ENCODE measurements around the gene USP27X. TPM values are rescaled to one million over a fixed set of nuclear protein-coding genes. Genes with fewer than 3 reads are reported as not detected.
A peak's percentile ranks its signal among the peaks of the same experiment; 100 is the strongest.

Gene USP27X
- total and polyA plus RNA-seq, 2 donors from 2014 or later: 3.3 to 4.3 TPM

- no peak for TF ChIP-seq CTCF (IDR thresholded peaks at IDR 0.05; ENCODE audit: borderline replicate concordance, extremely low read depth, insufficient read depth)
- FAIRE-seq: no peak
- intact Hi-C loops (cut with DNase I): no loop called here
Measured at GRCh38 chrX:49842621-49843020, 36.7 kb upstream of the USP27X start.

GRCh38 chrX:49844611-49845010 is 34.7 kb upstream of the USP27X start:
- Histone ChIP-seq H3K4me1 (ENCODE audit: control insufficient read depth in 2 of 3, insufficient read depth in 2 of 3, low read depth in 1 of 3, low read length in 3 of 3) (no peaks in the 10 kb centered on the region), H3K9ac (ENCODE audit: low read length in 3 of 3) (no peak overlapping the region), H3K36me3 (ENCODE audit: control insufficient read depth in 2 of 3, insufficient read depth in 3 of 3, low read length in 3 of 3) (no peaks in the 10 kb centered on the region), H3K4me3 (ENCODE audit: low read length in 3 of 3) (no peak overlapping the region), H3K27ac (ENCODE audit: low read depth in 2 of 2, low read length in 2 of 2) (no peak overlapping the region), H3K9me3 (ENCODE audit: control insufficient read depth in 2 of 3, insufficient read depth in 1 of 3, low read length in 3 of 3) (no peaks in the 10 kb centered on the region), H3K27me3 (ENCODE audit: control insufficient read depth, insufficient read depth, low read length) (no peaks in the 10 kb centered on the region)
- intact Hi-C loops (cut with DNase I): no loop called here
- no peak for TF ChIP-seq CTCF (IDR thresholded peaks at IDR 0.05; ENCODE audit: borderline replicate concordance, extremely low read depth, insufficient read depth)
- FAIRE-seq (no peak), DNase-seq (no peak)

More at GRCh38 chrX:49842621-49843020, 36.7 kb upstream of the USP27X start:
- H3K9me3 ChIP-seq (ENCODE audit: control insufficient read depth in 2 of 3, insufficient read depth in 1 of 3, low read length in 3 of 3): no peaks in the 10 kb centered on the region
- no peaks in the 10 kb centered on the region for H3K4me1 ChIP-seq (ENCODE audit: control insufficient read depth in 2 of 3, insufficient read depth in 2 of 3, low read depth in 1 of 3, low read length in 3 of 3)
- no peak for DNase-seq
- no peak overlapping the region for H3K4me3 ChIP-seq (ENCODE audit: low read length in 3 of 3)
- no peaks in the 10 kb centered on the region for H3K36me3 ChIP-seq (ENCODE audit: control insufficient read depth in 2 of 3, insufficient read depth in 3 of 3, low read length in 3 of 3)
- H3K27me3 ChIP-seq (ENCODE audit: control insufficient read depth, insufficient read depth, low read length): no peaks in the 10 kb centered on the region
- H3K9ac ChIP-seq (ENCODE audit: low read length in 3 of 3): no peak overlapping the region
- H3K27ac ChIP-seq (ENCODE audit: low read depth in 2 of 2, low read length in 2 of 2): no peak overlapping the region

- no peak overlapping the region for H3K27ac ChIP-seq (ENCODE audit: low read depth in 2 of 2, low read length in 2 of 2)
- no peak for TF ChIP-seq CTCF (IDR thresholded peaks at IDR 0.05; ENCODE audit: borderline replicate concordance, extremely low read depth, insufficient read depth)
- H3K27me3 ChIP-seq (ENCODE audit: control insufficient read depth, insufficient read depth, low read length): no peaks in the 10 kb centered on the region
- H3K4me3 ChIP-seq (ENCODE audit: low read length in 3 of 3): no peak overlapping the region
- H3K4me1 ChIP-seq (ENCODE audit: control insufficient read depth in 2 of 3, insufficient read depth in 2 of 3, low read depth in 1 of 3, low read length in 3 of 3): no peaks in the 10 kb centered on the region
- H3K9ac ChIP-seq (ENCODE audit: low read length in 3 of 3): no peak overlapping the region
- FAIRE-seq: no peak
- H3K9me3 ChIP-seq (ENCODE audit: control insufficient read depth in 2 of 3, insufficient read depth in 1 of 3, low read length in 3 of 3): no peaks in the 10 kb centered on the region
- H3K36me3 ChIP-seq (ENCODE audit: control insufficient read depth in 2 of 3, insufficient read depth in 3 of 3, low read length in 3 of 3): no peaks in the 10 kb centered on the region
- peak in 2 of 5 donors; percentile 37 to 60 for DNase-seq
- intact Hi-C loops (cut with DNase I): no loop called here
Measured at GRCh38 chrX:49845701-49846403, 33.4 kb upstream of the USP27X start.

Data from kidney (tissue), 14 donors.